ENCODE measurements around the gene RPS28.
"Not testable (repeated sequence)": the region's sequence is repeated elsewhere in the genome, so short reads cannot be mapped to it uniquely, and the experiment has no call there.

Gene RPS28

DNA sequence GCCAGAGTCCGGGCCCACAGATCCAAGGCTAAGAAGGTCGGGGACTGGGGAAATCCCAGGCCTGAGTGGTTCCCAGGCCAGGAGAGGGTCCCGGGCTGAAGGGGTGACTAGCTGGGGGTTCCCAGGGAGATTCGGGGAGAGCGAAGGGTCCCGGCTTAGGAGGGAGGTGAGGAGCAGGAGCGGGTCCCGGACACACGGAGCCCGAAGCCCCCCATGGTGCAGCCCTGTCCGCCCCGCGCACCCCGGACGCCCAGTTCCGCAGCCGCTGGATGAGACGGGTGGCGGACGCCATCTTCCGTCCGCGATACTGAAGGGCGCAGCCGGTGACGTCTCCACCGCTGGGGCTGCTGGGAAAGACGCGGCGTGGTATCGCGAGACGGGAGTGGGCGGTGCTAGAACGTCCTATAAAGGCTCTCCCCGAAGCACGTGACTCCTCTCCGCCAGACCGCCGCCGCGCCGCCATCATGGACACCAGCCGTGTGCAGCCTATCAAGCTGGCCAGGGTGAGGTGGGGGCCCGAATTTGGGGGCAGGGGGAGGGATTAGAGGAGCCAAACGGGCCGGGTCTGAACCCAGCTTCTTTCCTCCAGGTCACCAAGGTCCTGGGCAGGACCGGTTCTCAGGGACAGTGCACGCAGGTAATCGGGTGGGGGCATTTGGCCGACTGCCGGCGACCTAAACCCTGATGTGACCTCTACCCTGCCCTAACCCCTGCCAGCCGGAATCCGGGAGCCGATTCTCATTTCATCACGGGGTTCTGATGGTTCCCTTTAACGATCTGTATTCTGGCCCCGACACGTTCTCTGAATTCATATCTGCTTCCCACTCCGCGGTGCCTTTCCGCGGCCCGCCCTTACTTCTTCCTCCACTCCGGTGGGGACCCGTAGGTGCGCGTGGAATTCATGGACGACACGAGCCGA lies at the start of gene RPS28, which contains the start of gene NDUFA7:
Gene RPS28, plus strand, starts transcription at position 430 of the 919 bp plus-strand sequence. Its CDS starts 35 bp downstream, at position 465.
Gene NDUFA7, minus strand, starts transcription at position 309 of the 919 bp plus-strand sequence. Its CDS starts 17 bp downstream, at position 292.
- peak; percentile 86 for DNase-seq

DNA sequence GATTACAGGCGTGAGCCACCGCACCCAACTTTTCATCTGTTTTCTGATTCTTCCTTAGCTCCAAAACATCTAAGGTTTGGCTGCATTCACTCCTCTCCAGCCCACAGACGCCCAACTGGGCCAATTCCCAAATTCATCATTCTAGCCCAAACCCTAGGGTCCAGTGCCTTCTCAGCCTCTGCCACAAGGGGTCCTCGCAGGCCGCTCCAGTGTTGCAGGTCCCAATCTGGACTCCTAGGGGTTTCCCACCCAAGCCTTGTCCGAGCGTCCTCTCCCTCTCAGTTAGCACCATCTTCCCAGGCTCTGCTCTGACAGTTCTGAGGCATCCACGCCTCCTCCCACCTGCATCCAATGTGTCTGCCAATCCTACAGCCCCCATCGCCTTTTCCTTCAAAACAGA lies 44.8 kb upstream of the RPS28 start:
- not testable (repeated sequence) for DNase-seq

DNA sequence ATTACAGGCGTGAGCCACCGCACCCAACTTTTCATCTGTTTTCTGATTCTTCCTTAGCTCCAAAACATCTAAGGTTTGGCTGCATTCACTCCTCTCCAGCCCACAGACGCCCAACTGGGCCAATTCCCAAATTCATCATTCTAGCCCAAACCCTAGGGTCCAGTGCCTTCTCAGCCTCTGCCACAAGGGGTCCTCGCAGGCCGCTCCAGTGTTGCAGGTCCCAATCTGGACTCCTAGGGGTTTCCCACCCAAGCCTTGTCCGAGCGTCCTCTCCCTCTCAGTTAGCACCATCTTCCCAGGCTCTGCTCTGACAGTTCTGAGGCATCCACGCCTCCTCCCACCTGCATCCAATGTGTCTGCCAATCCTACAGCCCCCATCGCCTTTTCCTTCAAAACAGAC lies 30.0 kb upstream of the RPS28 start:
- DNase-seq, result not testable (repeated sequence)

DNA sequence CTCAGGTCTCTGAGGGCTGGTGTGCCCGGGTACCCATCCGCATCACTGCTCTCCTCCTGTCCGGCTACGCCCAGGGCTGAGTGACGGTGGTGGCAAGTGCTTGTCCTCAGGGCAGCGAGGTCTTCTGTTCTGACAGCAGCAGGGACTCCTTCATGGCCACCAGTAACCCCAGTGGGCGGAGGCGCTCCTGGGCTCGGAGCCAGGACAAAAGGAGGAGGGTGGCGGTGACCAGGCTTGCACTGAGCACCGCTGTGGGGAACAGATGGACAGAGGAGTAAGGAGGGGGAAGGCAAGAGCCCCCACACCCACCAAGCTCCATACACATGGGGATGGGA lies 19.0 kb upstream of the RPS28 start:
- DNase-seq, result no peak

DNA sequence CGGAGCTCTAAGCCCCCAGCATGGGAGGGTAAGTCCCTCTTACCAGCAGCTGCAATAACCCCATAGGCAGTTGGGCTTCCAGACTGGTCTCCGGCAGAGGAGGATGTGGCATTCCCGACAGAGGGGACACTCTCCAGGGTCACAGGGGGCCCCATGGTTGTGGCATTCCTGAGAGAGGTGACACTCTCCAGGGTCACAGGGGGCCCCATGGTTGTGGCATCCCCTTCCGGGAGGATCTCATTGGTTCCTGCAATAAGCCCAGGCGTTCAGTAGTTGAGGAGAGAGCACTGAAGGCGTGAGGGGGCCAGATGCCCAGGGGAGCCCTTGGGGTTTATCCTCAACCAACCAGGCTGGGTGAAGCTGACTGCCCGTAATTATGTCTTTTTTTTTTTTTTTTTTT lies 18.6 kb upstream of the RPS28 start:
- DNase-seq, result no peak

DNA sequence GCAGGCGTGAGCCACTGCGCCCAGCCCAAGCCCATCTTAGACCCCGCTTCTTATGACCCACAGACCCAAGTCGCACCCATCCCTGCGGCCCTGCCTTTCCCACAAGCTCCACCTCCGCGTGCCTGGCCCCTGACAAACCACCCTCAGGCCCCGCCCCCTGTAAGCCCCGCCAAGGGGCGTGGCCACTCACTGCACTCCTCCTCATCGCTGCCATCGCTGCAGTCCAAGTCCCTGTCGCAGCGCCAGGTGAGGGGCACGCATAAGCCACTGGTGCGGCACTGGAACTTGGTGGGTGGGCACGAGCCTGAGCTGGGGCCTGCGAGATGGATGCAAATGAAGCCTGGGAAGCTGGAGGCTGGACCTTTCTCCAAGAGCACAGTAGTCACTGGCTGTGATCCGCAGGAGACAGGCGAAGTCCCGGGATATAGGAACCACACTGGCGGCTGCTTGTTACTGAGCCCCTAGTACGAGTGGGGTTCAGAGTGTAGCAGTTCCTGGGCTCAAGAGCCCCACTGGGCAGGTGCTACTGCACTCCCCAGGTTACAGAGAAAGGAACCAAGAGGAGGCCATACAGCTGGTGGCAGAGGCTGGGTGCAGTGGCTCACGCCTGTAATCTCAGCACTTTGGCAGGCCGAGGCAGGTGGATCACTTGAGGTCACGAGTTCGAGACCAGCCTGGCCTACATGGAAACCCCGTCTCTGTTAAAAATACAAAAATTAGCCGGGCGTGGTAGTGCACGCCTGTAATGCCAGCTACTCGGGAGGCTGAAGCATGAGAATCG lies 16.3 kb upstream of the RPS28 start:
- no peak for DNase-seq

DNA sequence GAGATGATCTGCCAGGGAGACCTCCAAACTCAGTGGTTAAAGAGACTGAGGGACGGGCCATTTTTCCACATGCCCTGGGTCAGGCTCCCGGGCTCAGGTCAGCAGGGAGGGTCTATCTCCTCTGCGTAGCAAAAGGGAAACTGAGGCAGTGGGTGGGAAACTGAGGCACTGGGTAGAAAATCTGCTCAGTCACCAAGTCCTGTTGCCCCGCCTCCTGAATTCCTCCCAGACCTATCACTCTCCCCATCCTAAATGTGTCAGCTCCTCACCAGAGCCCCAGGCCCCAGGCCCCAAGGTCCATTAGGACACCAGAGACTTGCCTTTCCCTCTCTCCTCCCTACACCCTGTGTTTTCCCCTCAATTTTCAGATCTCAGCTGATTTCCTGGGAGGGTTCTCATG lies 15.5 kb upstream of the RPS28 start:
- no peak for DNase-seq

DNA sequence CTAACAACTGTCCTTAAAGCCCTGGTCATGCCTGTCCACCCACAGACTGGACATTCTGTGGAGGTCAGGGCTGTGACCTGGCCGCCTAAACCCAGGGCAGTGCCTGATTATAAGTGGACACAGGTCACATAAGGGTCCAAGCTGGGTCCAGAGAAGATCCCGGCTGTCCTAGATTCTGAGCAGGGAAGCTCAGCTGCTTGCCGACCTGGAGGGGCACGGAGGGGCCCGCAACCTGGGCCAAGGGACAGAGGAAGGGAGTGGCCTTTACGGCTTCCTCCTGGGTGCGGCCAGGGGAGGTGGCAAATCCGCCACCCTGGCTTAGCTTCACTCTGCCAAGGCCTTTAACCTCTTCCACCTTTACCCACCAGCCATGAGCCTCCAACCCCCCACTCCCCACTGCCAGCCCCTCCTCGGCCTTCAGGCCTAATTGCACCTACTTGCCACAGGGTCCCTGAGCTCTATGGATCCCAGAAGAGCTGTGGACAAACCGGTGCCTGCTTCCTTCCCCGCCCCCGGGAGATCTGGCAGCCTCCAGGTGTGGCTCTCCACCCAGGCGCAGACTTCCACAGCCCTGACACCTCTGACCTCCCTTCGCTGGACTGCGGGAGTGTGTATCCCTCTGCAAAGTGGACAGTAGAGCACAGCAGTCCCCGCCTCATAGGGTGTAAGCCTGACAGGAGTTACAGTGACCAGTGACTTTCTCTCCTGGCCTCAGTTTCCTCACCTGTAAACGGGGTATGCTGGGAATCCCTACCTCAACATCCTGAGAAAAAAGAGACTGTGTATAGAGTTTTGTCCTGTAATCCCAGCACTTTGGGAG lies 14.9 kb upstream of the RPS28 start:
- DNase-seq, result no peak

DNA sequence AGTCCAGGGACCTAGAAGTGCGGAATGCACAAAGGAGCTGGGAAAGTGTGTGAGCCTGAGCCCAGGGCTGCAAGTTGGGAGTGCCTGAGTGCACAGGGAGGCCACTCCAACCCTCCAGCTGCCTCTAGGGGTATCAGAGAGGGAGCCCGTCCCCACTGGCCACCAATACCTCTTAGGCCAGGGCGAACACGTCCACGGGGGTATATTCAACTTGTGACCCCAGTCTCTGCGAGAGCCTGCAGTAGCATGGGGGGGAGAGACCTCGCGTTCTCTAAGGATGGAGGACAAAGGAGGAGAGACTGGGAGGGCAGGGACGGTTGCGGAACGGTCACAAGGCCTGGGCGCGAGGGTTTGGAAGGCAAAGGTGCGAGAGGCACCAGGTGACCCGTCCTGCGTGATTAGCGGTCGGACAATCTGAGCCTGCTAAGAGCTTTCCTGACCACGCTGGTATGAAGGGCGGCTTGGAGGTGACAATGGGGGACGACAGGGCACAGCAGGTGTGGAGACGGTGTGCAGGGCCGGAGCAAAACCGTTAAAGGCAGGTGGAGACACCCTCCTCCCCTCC lies 13.8 kb upstream of the RPS28 start:
- no peak for DNase-seq

DNA sequence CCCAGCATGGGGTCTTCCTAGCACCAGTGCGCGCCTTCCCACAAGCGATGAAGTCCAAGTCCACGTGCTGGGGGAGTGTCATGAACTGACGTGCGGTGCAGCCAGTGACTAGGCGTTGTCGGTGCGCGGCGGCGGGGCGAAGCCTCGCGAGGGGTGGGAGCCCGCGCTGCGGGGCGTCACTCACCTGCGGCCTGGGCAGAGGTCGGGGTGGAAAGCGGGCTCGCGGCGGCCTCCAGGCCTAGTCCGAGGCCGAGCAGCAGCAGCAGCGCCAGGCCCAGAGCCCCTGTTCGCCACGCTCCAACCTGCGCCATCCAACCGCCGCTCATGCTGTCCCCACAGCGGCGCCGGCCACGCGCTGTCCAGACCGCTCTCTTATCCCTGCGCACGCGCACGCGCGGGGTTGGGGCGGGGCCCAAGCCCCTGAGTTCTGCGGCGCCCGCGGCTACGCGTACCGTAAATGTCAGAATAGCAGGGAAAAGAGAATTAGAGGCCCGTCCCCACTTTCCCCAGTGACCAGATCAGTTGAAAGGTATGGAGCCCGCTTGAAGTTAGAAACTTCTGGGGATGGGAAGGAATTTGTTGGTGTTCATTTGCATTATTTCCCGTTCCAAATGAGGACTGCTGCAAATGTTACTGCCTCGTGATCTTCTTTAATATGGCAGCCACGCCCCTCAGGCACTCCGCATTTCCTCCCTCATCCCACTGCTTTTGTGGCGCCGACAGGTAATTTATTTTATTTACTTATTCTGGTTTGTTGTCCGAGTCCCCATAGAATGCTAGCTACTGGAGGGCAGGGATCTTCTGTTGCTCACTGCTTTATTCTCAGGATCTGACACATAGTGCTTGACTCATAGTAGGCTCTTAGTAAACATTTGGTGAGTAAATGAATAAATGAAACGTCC lies 13.1 kb upstream of the RPS28 start, which contains the start of gene CD320:
Gene CD320, minus strand, starts transcription at position 394 of the 902 bp plus-strand sequence. Its CDS starts 68 bp downstream, at position 326.
- peak; percentile 81 for DNase-seq

DNA sequence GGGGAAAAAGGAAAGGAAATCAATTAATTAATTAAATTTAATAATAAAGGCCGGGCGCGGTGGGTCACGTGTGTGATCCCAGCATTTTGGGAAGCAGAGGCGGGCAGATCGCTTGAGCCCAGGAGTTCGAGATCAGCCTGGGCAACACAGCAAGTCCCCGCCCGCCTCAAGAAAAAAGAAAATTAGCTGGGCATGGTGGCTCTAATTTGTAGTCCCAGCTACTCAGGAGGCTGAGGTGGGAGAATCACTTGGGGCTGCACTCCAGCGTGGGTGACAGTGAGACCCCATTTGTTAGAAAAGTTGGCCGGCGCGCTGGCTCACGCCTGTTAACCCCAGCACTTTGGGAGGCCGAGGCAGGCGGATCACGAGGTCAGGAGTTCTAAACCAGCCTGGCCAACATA lies 12.4 kb upstream of the RPS28 start:
- no peak for DNase-seq

DNA sequence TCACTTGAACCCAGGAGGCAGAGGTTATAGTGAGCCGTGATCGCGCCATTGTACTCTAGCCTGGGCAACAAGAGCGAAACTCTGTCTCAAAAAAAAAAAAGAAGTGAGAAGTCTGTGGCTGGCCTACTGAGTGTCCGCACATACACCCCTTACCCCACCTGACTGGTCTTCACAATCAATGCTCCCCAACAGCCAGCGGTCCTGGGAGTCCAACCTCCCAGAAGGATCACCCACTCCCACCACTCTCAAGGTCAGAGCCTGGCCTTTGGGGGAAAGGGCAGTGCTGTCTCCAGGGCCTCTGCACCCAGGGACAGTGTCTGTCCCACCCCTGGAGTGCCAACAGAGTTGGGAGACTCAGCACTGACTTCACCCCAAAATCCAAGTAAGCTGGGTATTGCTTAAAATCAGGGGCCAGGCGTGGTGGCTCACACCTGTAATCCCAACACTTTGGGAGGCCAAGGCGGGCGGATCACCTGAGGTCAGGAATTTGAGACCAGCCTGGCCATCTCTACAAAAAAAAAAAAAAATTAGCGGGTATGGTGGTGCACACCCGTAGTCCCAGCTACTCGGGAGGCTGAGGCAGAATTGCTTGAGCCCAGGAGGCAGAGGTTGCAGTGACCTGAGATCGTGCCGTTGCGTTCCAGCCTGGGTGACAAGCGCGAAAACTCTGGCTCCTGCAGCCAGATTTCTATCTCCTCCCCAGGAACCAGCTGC lies 10.8 kb upstream of the RPS28 start:
- DNase-seq, result no peak

DNA sequence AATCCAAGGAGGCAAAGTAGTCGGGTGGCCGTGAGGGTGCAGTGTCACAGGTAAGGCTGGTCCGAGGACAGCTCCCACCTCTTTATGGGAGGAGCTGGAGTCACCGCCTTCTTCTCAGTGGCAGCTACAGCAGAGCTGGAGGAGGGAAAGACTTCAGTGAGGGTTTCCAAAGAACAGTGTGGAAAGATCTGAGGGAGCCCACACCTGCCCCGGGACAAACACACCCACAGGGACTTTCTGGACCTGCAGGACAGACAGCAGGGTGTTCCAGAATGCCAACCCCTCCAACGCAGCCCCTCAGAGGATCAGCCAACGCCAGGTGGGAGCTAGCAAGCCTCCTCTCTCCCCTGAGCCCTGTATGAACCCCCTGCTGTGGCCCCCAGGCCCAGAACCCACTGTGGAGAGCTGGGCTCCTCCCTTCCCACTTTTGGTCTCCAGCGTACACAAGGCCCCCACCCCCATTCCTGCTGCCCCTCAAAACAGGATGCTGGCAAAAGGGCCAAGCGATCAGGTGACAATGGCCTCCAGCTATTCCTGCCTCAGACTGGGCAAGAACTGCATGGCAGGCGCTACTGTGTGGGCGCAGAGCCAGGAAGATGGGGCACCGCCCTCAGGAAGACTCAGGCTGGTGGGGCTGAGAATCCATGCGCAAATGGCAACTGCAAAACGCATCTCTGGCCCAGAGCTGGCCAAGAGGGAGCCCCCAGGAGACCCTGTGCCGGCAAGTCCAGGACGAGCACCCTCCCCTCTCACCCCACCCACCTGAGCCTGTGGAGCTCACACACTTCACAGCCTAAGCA lies 9.6 kb upstream of the RPS28 start:
- no peak for DNase-seq

DNA sequence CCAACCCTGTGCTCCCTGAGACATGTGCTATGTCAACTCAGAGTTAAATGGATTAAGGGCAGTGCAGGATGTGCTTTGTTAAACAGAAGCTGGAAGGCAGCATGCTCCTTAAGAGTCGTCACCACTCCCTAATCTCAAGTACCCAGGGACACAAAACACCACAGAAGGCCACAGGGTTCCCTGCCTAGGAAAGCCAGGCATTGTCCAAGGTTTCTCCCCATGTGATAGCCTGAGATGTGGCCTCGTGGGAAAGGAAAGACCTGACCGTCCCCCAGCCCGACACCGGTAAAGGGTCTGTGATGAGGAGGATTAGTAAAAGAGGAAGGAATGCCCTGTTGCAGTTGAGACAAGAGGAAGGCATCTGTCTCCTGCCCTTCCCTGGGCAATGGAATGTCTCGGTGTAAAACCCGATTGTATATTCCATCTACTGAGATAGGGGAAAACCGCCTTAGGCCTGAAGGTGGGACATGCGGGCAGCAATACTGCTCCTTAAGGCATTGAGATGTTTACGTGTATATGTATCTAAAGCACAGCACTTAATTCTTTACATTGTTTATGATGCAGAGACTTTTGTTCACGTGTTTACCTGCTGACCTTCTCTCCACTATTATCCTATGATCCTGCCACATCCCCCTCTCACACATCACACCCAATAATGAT lies 6.2 kb upstream of the RPS28 start:
- DNase-seq, result not testable (repeated sequence)

DNA sequence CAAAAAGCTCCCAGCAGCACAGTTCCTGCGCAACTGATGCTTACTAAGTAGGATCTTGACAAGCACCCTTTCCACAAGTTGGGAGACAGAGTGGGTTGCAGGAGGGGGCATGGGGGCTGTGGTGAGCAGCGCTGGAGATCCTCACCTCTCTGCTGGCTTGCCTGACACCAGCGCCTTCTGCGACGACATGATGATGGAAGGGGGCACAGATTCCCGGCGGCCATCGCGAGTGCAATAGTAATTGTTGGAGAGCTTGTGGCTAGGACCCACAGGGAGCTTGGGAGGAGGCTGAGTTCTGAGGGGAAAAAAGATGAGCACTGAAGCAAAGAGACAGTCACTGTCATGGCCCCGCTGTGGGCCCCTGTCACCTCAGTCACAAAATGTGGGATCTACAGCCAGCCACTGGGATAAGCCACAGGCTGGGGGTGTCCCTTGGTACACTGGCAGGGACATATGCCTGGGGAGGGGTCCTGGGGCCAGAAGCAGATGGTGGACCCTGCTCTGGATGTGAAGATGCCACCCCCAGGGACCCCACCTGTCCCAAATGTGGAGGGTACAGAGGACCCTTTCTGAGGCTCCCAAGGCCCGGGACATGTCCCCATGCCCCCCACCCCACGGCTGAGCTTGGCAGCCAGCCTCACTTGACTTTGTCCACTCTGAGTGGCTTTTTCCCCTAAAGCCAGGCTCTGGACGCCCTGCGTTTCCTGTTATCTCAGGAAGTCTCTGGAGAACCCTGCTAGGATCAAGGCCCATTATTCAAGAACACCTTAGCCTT lies 4.8 kb upstream of the RPS28 start:
- DNase-seq, result no peak

DNA sequence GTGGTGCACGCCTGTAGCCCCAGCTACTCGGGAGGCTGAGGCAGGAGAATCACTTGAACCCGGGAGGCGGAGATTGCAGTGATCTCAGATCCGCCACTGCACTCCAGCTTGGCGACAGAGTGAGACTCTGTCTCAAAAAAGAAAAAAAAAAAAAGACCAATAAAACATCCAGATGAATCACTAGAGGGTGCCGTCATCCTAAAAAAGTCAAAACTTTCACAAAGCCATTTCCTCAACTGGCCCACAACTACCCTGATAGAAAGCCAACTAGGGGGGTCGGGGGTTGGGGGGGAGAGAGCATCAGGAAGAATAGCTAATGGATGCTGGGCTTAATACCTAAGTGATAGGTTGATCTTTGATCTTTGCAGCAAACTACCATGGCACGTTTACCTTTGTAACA lies 2.5 kb upstream of the RPS28 start:
- DNase-seq, result not testable (repeated sequence)

DNA sequence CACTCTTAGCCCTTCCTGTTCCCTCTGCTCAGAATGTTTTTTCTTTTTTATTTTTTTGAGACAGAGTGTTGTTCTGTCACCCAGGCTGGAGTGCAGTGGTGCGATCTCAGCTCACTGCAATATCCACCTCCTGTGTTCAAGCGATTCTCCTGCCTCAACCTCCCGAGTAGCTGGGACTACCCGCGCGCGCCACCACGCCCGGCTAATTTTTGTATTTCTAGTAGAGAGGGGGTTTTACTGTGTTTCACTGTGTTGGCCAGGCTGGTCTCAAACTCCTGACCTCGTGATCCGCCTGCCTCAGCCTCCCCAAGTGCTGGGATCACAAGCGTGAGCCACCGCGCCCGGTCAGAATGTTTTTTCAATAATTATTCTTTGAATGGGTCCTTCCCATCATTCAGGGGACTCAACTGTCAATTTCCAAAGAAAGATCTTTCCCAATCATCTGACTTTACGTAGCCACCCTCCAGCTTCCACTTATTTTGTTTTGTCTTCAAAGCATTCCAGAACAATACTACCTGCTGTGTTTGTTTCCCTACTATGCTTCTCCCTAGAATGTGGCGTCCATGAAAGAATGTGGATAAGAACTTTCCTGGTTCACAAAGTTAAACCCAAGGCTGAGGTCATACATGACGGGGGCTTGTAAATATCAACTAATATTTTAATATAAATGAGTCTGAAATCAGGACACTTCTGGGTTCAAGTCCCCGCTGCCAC lies 1.3 kb upstream of the RPS28 start:
- DNase-seq, result no peak

DNA sequence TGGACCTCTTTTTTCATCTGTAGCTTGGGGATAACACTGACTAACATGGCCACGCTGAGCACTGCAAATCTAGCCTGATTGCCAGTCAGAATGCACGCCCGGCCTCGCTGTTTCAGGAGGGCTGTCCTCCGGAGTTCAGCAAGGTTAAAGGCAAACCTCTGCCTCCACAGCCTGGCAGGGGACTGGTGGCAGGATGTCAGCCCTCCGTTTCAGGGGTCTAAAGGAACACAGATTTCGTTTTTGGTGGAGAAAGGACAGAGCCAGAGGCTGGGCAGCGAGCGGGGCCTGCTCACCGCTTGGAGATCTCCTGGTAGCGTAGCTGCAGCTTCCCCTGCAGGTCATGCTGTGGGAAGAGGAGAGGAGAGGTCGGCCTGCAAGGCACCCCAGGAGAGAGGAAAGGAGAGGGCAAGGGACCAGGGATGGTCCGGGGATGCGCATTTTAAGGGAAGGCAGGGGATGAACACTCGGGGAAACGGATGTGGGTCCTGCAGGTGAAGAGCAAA lies 681 bp upstream of the RPS28 start:
- no peak for DNase-seq
